Neutrophil (primary cell): ENCODE measurements around the gene MRC2.

ENCODE experiments used
- H3K27ac ChIP-seq: fragments of 200-600 bp; sonication (generic); 2 replicates; pipeline ENCODE4 v1.5.1; 2016; ENCODE audit warnings: mild to moderate bottlenecking, moderate library complexity
- H3K27me3 ChIP-seq: fragments of 200-600 bp; sonication (generic); 2 replicates; pipeline ENCODE4 v1.6.0; 2016; ENCODE audit warnings: mild to moderate bottlenecking
- H3K36me3 ChIP-seq: fragments of 200-600 bp; sonication (generic); 2 replicates; pipeline ENCODE4 v1.5.1; 2017
- H3K4me1 ChIP-seq, 2 experiments: fragments of 200-600 bp in 1 of 2; sonication (generic) in 1 of 2; 1 replicate in 1 of 2; 2 replicates in 1 of 2; pipeline versions ENCODE4 v1.5.1 to v1.6.1; 2013 to 2016; ENCODE audit warnings: low read depth in 1 of 2, low read length in 1 of 2, mild to moderate bottlenecking in 1 of 2, moderate library complexity in 1 of 2; ENCODE audit not compliant: control insufficient read depth in 1 of 2, insufficient read depth in 1 of 2
- H3K4me3 ChIP-seq, 2 experiments: fragments of 200-600 bp in 1 of 2; sonication (generic) in 1 of 2; 1 replicate in 1 of 2; 2 replicates in 1 of 2; pipeline ENCODE4 v1.5.1; 2013 to 2016; ENCODE audit warnings: low read depth in 1 of 2, low read length in 1 of 2, mild to moderate bottlenecking in 1 of 2, moderate library complexity in 1 of 2
- H3K9me3 ChIP-seq: fragments of 200-600 bp; sonication (generic); 2 replicates; pipeline ENCODE4 v1.5.1; 2016
- TF ChIP-seq, protein P1 (sequence below): fragments of 200-600 bp; sonication (generic); IDR thresholded peaks from 2 replicates; pipeline ENCODE4 v1.5.1; 2016; ENCODE audit warnings: antibody characterized with exemption

MRC2 gene

GRCh38 chr17:62656446-62656845 is 29.0 kb downstream of the MRC2 start:
- no peak overlapping the region for H3K27ac ChIP-seq

GRCh38 chr17:62657145-62657665 is 29.7 kb downstream of the MRC2 start:
- H3K27ac ChIP-seq = no peak overlapping the region
- H3K4me1 ChIP-seq = peaks cover 23 to 28% of the 10 kb centered on the region in 2 experiments
- no peak overlapping the region for H3K4me3 ChIP-seq
- H3K9me3 ChIP-seq = no peaks in the 10 kb centered on the region
- peaks cover 30% of the 10 kb centered on the region for H3K27me3 ChIP-seq
- H3K36me3 ChIP-seq = no peaks in the 10 kb centered on the region
- TF ChIP-seq, protein P1, sequence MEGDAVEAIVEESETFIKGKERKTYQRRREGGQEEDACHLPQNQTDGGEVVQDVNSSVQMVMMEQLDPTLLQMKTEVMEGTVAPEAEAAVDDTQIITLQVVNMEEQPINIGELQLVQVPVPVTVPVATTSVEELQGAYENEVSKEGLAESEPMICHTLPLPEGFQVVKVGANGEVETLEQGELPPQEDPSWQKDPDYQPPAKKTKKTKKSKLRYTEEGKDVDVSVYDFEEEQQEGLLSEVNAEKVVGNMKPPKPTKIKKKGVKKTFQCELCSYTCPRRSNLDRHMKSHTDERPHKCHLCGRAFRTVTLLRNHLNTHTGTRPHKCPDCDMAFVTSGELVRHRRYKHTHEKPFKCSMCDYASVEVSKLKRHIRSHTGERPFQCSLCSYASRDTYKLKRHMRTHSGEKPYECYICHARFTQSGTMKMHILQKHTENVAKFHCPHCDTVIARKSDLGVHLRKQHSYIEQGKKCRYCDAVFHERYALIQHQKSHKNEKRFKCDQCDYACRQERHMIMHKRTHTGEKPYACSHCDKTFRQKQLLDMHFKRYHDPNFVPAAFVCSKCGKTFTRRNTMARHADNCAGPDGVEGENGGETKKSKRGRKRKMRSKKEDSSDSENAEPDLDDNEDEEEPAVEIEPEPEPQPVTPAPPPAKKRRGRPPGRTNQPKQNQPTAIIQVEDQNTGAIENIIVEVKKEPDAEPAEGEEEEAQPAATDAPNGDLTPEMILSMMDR = no peak

More at GRCh38 chr17:62656446-62656845, 29.0 kb downstream of the MRC2 start:
- Histone ChIP-seq H3K27me3 (peaks cover 37% of the 10 kb centered on the region), H3K4me3 (no peak overlapping the region), H3K4me1 (peaks cover 23 to 31% of the 10 kb centered on the region in 2 experiments), H3K36me3 (no peaks in the 10 kb centered on the region), H3K9me3 (no peaks in the 10 kb centered on the region)
- TF ChIP-seq, protein P1 = no peak

DNA sequence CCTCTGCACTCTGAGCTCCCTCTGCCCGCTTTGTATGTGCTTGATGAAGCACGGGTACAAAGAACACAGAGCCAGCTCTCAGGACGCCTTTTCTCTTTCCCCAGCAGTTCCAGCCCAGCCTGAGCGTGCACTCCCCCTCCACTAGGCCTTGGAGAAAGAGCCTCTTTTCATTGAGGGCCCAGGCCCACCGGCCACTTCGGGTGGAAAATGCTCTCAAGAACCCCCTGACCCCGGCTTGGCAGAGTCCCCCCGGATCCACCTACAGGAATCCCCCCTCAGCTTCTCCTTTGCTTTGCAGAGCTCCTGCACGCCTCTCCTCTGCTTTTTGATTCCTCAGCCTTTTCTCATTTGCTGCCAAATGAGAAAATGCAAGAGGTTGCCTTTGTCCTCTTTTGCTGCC is 30.2 kb downstream of the MRC2 start:
- H3K36me3 ChIP-seq = no peaks in the 10 kb centered on the region
- H3K4me1 ChIP-seq = peaks cover 23% of the 10 kb centered on the region in 2 experiments
- no peak overlapping the region for H3K27ac ChIP-seq
- H3K4me3 ChIP-seq = no peak overlapping the region
- H3K9me3 ChIP-seq = no peaks in the 10 kb centered on the region
- TF ChIP-seq, protein P1 = no peak
- H3K27me3 ChIP-seq = peaks cover 25% of the 10 kb centered on the region

DNA sequence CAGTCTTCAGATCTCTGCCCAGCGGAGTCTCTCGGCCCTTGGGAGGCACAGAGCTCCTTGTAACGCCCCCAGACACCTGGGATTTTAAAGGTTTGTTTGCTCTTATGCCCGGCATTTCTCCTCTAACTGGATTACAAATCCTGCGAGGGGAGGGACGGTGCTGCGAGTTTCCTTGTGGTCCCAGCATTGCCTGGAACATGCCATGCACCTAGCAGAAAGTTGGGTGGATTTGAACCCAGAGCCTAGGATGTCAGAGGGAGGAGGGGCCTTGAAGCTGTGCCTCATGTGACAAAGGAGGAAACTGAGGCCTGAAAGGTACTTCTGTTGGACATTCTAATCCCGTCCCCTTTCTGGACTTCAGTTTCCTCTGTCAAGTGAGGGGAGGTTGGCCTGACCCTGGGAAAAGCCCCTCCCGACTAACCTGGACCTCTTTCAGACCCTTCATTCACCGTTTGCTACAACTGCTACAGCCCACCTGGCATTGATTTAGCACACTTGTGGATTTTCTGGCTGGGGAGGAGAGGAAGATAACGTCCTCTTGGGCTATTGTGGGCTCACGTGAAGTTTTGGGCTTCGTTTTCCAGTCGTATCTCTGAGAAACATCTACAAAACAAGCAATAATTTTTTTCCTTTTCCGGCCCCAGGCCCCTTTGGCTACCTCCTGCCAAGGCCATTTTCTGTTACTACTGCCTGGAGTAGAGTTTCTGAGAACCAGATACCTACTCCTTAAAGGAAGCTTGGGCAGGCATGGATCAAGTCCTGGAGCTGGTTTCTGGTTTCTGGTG is 30.9 kb downstream of the MRC2 start:
- Histone ChIP-seq H3K9me3 (no peaks in the 10 kb centered on the region), H3K4me1 (peaks cover 17% of the 10 kb centered on the region in 2 experiments), H3K27me3 (peaks cover 19% of the 10 kb centered on the region), H3K4me3 (no peak overlapping the region), H3K27ac (no peak overlapping the region), H3K36me3 (no peaks in the 10 kb centered on the region)
- TF ChIP-seq, protein P1 = no peak

DNA sequence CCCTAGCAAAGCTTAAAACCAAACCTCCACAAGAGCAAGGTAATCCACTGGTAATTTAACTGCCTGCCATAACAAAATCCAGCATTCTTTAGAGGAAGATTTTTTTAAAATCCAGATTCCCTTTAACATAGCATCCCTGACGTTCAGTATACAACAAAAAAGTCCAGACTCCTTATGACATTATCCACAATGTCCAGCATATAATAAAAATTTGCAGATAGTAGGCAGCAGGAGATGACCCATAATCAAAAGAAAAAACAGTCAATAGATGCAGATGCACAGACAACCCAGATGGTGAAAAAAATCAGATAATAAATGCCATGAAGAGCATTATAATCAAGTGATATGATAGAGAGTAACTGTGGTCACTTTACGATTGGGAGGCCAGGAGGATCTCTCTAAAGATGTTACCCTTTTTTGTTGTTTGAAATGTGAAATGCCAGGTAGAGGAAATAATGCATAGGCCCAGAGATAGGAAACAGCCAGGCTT is 33.2 kb downstream of the MRC2 start:
- no peaks in the 10 kb centered on the region for H3K9me3 ChIP-seq
- H3K4me1 ChIP-seq = no peaks in the 10 kb centered on the region
- H3K27ac ChIP-seq = no peak overlapping the region
- TF ChIP-seq, protein P1 = no peak
- H3K36me3 ChIP-seq = no peaks in the 10 kb centered on the region
- H3K4me3 ChIP-seq = no peak overlapping the region
- H3K27me3 ChIP-seq = no peaks in the 10 kb centered on the region
